ENCODE measurements around the gene METTL15. TPM values are rescaled to one million over a fixed set of nuclear protein-coding genes. Genes with fewer than 3 reads are reported as not detected.

Gene METTL15
- total and polyA plus RNA-seq, 3 donors from 2014 or later, result 8.2 to 25.7 (median 14.8) TPM

- Histone ChIP-seq H3K4me3 (no peak overlapping the region), H3K27me3 (no peaks in the 10 kb centered on the region), H3K36me3 (ENCODE audit: low read depth, missing control alignments) (no peaks in the 10 kb centered on the region), H3K4me1 (no peaks in the 10 kb centered on the region), H3K9me3 (no peaks in the 10 kb centered on the region), H3K27ac (no peak overlapping the region)
- intact Hi-C loops (cut with DNase I; ENCODE audit: low total_unique reads), result no loop called here
- DNase-seq, result no peak
- WGBS, 2 donors, result 95 to 100% methylated on average over 2 of the region's 2 CpGs
- no peak for TF ChIP-seq CTCF (IDR thresholded peaks at IDR 0.05)
- no peak for TF ChIP-seq POLR2A (IDR thresholded peaks at IDR 0.05)
Measured at GRCh38 chr11:28231475-28231874, 123.3 kb downstream of the METTL15 start.

GRCh38 chr11:28232649-28233048 is 124.5 kb downstream of the METTL15 start:
- Histone ChIP-seq H3K4me1 (no peaks in the 10 kb centered on the region), H3K4me3 (no peak overlapping the region), H3K27me3 (no peaks in the 10 kb centered on the region), H3K9me3 (no peaks in the 10 kb centered on the region), H3K27ac (no peak overlapping the region), H3K36me3 (ENCODE audit: low read depth, missing control alignments) (no peaks in the 10 kb centered on the region)
- DNase-seq, result no peak
- intact Hi-C loops (cut with DNase I; ENCODE audit: low total_unique reads), result no loop called here
- WGBS, 2 donors, result 62 to 76% methylated on average over 4 of the region's 4 CpGs
- TF ChIP-seq CTCF (IDR thresholded peaks at IDR 0.05), result no peak
- TF ChIP-seq POLR2A (IDR thresholded peaks at IDR 0.05), result no peak

GRCh38 chr11:28241760-28242159 is 133.6 kb downstream of the METTL15 start:
- no peak for TF ChIP-seq POLR2A (IDR thresholded peaks at IDR 0.05)
- TF ChIP-seq CTCF (IDR thresholded peaks at IDR 0.05), result no peak

GRCh38 chr11:28242596-28242995 is 134.4 kb downstream of the METTL15 start:
- Histone ChIP-seq H3K4me3 (no peak overlapping the region), H3K36me3 (ENCODE audit: low read depth, missing control alignments) (no peaks in the 10 kb centered on the region), H3K4me1 (no peaks in the 10 kb centered on the region), H3K27ac (no peak overlapping the region), H3K9me3 (no peaks in the 10 kb centered on the region), H3K27me3 (no peaks in the 10 kb centered on the region)
- intact Hi-C loops (cut with DNase I; ENCODE audit: low total_unique reads), result no loop called here
- DNase-seq, result no peak
- 77 to 82% methylated on average over 4 of the region's 4 CpGs for WGBS, 2 donors
- no peak for TF ChIP-seq CTCF (IDR thresholded peaks at IDR 0.05)

More at GRCh38 chr11:28241760-28242159, 133.6 kb downstream of the METTL15 start:
- Histone ChIP-seq H3K4me3 (no peak overlapping the region), H3K36me3 (ENCODE audit: low read depth, missing control alignments) (no peaks in the 10 kb centered on the region), H3K27ac (no peak overlapping the region), H3K9me3 (no peaks in the 10 kb centered on the region), H3K27me3 (no peaks in the 10 kb centered on the region), H3K4me1 (no peaks in the 10 kb centered on the region)
- no peak for DNase-seq
- intact Hi-C loops (cut with DNase I; ENCODE audit: low total_unique reads), result no loop called here

GRCh38 chr11:28243061-28243460 is 134.9 kb downstream of the METTL15 start:
- Histone ChIP-seq H3K4me1 (no peaks in the 10 kb centered on the region), H3K36me3 (ENCODE audit: low read depth, missing control alignments) (no peaks in the 10 kb centered on the region), H3K4me3 (no peak overlapping the region), H3K9me3 (no peaks in the 10 kb centered on the region), H3K27ac (no peak overlapping the region), H3K27me3 (no peaks in the 10 kb centered on the region)
- DNase-seq, result no peak
- intact Hi-C loops (cut with DNase I; ENCODE audit: low total_unique reads), result no loop called here
- WGBS, 2 donors, result 66 to 74% methylated on average over 2 of the region's 2 CpGs
- TF ChIP-seq POLR2A (IDR thresholded peaks at IDR 0.05), result no peak
- no peak for TF ChIP-seq CTCF (IDR thresholded peaks at IDR 0.05)
